Activated CD4-positive, alpha-beta T cell treated with anti-CD3 and anti-CD28 coated beads for 36 hours (primary cell): ENCODE data around the gene SLC5A10. TPM values are rescaled to one million over a fixed set of nuclear protein-coding genes. Genes with fewer than 3 reads are reported as not detected.

ENCODE experiments used
- ATAC-seq: fragments of 200-7000 bp; cut with Tn5 transposase; one replicate; pipeline ENCODE4 v1.10.0; 2021; ENCODE audit warnings: mild to moderate bottlenecking, moderate library complexity
- CTCF ChIA-PET: fragments of 350-600 bp; sonication (Branson Sonifier 250); formaldehyde crosslinking; loops from one replicate; lab custom pipeline; 2021; ENCODE audit warnings: antibody characterized with exemption; lab: Charles Lee
- POLR2A ChIA-PET: fragments of 350-600 bp; sonication (Branson Sonifier 250); formaldehyde crosslinking; loops from one replicate; lab custom pipeline; 2021; ENCODE audit warnings: antibody characterized with exemption, inconsistent platforms; lab: Charles Lee
- DNase-seq: peaks from one replicate; pipeline ENCODE4 v3.0.0-alpha.2; 2020
- H3K27ac Mint-ChIP-seq: one replicate; pipeline ENCODE4 v1.8.0; 2021; ENCODE audit warnings: mixed read lengths
- H3K27me3 Mint-ChIP-seq: one replicate; pipeline ENCODE4 v1.8.0; 2021; ENCODE audit warnings: mixed read lengths
- H3K36me3 Mint-ChIP-seq: one replicate; pipeline ENCODE4 v1.8.0; 2021; ENCODE audit warnings: low read depth, mixed read lengths
- H3K4me1 Mint-ChIP-seq: one replicate; pipeline ENCODE4 v1.8.0; 2021; ENCODE audit warnings: mixed read lengths
- H3K4me3 Mint-ChIP-seq: one replicate; pipeline ENCODE4 v1.8.0; 2021; ENCODE audit warnings: mild to moderate bottlenecking, moderate library complexity, mixed read lengths
- H3K9me3 Mint-ChIP-seq: one replicate; pipeline ENCODE4 v1.8.0; 2021; ENCODE audit warnings: low read depth, mixed read lengths
- intact Hi-C, 2 experiments: fragments of 100-400 bp; cut with DNase I in 1 of 2; cut with micrococcal nuclease in 1 of 2; formaldehyde crosslinking; loops; one replicate each; pipeline versions ENCODE4 v1.14.2 to v1.15.1; 2022 to 2024; cut with DNase I, micrococcal nuclease
- total RNA-seq, 2 experiments: library from RNA; stranded (reverse); gene quantifications; one replicate each; pipeline ENCODE4 v1.2.3, GENCODE V29; 2021

Gene SLC5A10
- total RNA-seq, 2 experiments from 2014 or later: not detected

DNA sequence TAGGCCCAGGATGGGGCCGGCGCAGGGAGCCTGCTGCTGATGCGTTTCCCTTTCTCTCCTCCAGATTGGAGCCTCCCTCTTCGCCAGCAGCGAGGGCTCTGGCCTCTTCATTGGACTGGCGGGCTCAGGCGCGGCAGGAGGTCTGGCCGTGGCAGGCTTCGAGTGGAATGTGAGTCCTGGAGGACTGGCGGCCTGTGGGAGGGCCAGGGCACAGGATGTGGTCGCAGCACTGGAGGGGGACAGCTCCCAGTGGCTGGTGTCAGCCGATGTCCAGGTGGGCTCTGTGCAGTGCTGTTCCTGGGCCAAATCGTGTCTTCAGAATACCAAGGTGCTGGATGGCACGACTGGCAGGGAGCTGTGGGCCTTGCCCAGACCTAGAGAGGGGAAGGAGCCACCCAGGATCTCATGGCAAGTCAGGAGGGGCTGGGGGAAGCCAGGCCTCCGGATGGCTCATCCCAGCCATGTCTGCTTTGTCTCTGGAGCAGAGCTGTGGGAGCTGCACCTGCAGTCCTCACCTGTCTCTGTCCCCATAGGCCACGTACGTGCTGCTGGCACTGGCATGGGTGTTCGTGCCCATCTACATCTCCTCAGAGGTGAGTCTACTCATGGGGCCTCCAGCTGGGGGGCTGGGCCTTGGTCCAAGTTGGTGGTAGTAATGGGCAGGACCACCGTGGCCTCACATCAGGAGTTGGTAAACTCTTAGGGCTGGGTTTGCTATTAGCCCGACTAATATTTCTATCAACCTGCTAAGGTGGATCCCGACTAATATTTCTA lies 7.3 kb downstream of the SLC5A10 start:
- POLR2A ChIA-PET: no interaction called here
- no peak overlapping the region for H3K4me3 Mint-ChIP-seq
- DNase-seq (no peak), ATAC-seq (no peak)
- H3K27me3 Mint-ChIP-seq: no peaks in the 10 kb centered on the region
- no peaks in the 10 kb centered on the region for H3K36me3 Mint-ChIP-seq
- H3K4me1 Mint-ChIP-seq: peaks cover 34% of the 10 kb centered on the region
- CTCF ChIA-PET: interaction anchor here (0.6 to 1.2 kb wide), 2 partner anchors 55 to 100 kb away, joined by 3 to 4 read pairs; no protein-coding TSS in a partner anchor
- intact Hi-C loops: no loop called here
- no peak overlapping the region for H3K27ac Mint-ChIP-seq
- H3K9me3 Mint-ChIP-seq: no peaks in the 10 kb centered on the region

DNA sequence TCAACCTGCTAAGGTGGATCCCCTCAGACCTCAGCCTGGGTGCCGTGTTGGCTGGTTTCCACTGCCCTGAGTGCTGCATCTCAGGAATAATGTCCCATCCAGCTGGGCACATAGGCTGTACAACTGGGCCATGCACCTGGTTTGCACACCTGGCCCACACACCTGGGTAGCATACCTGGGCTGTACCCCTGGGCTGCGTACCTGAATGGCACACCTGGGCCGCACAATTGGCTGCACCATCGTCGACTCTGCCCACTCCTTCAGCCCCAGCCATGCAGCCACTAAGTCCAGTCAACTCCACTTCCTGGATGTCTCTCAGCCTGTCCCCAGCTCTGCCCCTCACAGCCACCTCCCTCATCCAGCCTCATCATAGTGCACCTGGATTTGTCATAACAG lies 7.9 kb downstream of the SLC5A10 start:
- Mint-ChIP-seq H3K9me3 (no peaks in the 10 kb centered on the region), H3K4me3 (no peak overlapping the region), H3K27ac (no peak overlapping the region), H3K4me1 (peaks cover 31% of the 10 kb centered on the region), H3K27me3 (no peaks in the 10 kb centered on the region), H3K36me3 (no peaks in the 10 kb centered on the region)
- intact Hi-C loops: loop anchor here (5.0 kb wide), 2 partner anchors 42 to 143 kb away; partner anchors contain the start of gene FAM83G (in 1 of the 2)
- CTCF ChIA-PET: interaction anchor here (1.5 to 1.6 kb wide), 2 partner anchors 15 to 334 kb away, joined by 4 to 11 read pairs; no protein-coding TSS in a partner anchor
- POLR2A ChIA-PET: no interaction called here
- no peak for ATAC-seq
- DNase-seq: no peak

- H3K27me3 Mint-ChIP-seq: no peaks in the 10 kb centered on the region
- ChIA-PET CTCF (interaction anchor here (1.0 to 1.9 kb wide), 11 partner anchors 10 to 334 kb away, joined by 3 to 12 read pairs (median 6); partner anchors contain the start of gene FAM83G), POLR2A (no interaction called here)
- DNase-seq (no peak), ATAC-seq (no peak)
- H3K4me1 Mint-ChIP-seq: peaks cover 28% of the 10 kb centered on the region
- intact Hi-C loops: loop anchor here (5.0 kb wide), 2 partner anchors 42 to 143 kb away; partner anchors contain the start of gene FAM83G (in 1 of the 2)
- H3K27ac Mint-ChIP-seq: no peak overlapping the region
- H3K9me3 Mint-ChIP-seq: no peaks in the 10 kb centered on the region
- no peaks in the 10 kb centered on the region for H3K36me3 Mint-ChIP-seq
- no peak overlapping the region for H3K4me3 Mint-ChIP-seq
These were observed 8.3 kb downstream of the SLC5A10 start for GRCh38 chr17:18960241-18960665.

DNA sequence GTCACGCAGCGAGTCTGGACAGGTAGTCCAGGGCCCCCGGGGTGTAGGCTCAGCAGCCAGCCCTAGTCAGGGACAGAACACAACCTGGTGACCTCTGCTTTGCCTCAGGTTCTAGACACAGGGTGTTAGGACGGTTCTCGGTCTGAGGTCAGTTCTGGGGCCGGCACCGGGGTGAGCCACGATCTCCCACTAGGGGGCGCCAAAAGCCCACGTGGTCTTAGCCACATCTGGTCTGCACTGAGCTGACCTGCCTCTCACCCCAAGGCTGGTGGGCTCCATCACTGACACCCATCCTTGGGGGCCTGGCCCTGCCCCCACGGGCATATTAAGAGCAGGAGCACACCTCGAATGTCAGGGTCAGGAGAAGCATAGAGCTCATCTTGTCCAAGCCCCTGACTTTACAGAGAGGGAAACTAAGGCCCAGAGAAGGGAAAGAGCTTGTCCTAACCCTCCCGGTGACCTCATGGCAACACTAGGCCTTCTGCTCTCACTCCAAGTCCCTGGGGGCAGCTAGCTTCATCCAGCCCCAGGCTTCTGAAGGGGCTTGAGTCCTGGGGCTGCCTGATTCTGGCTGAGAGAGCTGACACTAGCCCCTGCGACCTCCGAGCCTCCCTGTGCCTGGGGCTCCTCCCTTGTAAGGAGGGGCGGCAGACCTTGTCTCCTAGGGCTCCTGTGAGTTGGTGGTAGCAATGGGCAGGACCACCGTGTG lies 9.0 kb downstream of the SLC5A10 start:
- ChIA-PET CTCF (interaction anchor here (0.6 to 2.7 kb wide), 23 partner anchors 9 to 335 kb away, joined by 3 to 15 read pairs (median 4); partner anchors contain the start of gene FAM83G), POLR2A (no interaction called here)
- peaks cover 22% of the 10 kb centered on the region for H3K4me1 Mint-ChIP-seq
- H3K4me3 Mint-ChIP-seq: no peak overlapping the region
- ATAC-seq: peak; percentile 93
- no peaks in the 10 kb centered on the region for H3K36me3 Mint-ChIP-seq
- H3K9me3 Mint-ChIP-seq: no peaks in the 10 kb centered on the region
- H3K27ac Mint-ChIP-seq: no peak overlapping the region
- peak; percentile 91 for DNase-seq
- no peaks in the 10 kb centered on the region for H3K27me3 Mint-ChIP-seq
- intact Hi-C loops: loop anchor here (5.0 kb wide), 2 partner anchors 41 to 144 kb away; partner anchors contain the start of gene FAM83G (in 1 of the 2)

GRCh38 chr17:18961634-18962493 lies 9.9 kb downstream of the SLC5A10 start:
- peaks cover 16% of the 10 kb centered on the region for H3K4me1 Mint-ChIP-seq
- no peaks in the 10 kb centered on the region for H3K27me3 Mint-ChIP-seq
- CTCF ChIA-PET: interaction anchor here (0.6 to 2.7 kb wide), 21 partner anchors 8 to 171 kb away, joined by 3 to 15 read pairs (median 4); partner anchors contain the start of gene FAM83G
- peak; percentile 34 for DNase-seq
- POLR2A ChIA-PET: interaction anchor here (1.0 kb wide), 1 partner anchor 62 kb away, joined by 3 read pairs; no protein-coding TSS in a partner anchor
- intact Hi-C loops: loop anchor here (5.0 kb wide), 2 partner anchors 40 to 145 kb away; partner anchors contain the start of gene FAM83G (in 1 of the 2)
- H3K36me3 Mint-ChIP-seq: no peaks in the 10 kb centered on the region
- H3K4me3 Mint-ChIP-seq: no peak overlapping the region
- no peak overlapping the region for H3K27ac Mint-ChIP-seq
- no peaks in the 10 kb centered on the region for H3K9me3 Mint-ChIP-seq
- ATAC-seq: no peak

DNA sequence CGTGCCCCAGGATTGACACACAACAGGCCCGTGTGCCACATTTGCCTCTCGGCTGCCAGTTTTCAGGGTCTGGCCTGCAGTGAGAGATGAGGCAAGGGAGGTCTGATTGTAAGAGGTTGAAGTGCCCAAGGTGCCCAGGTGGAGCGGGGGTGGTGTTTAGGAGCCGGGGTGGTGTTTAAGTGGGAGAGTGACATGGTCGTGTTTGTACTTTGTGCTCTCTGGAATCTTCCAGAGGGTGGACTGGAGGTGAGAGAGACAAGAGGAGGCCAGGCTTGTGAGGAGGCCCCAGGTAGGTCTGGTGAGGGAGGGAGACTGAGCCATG lies 10.5 kb downstream of the SLC5A10 start:
- Mint-ChIP-seq H3K9me3 (no peaks in the 10 kb centered on the region), H3K27me3 (no peaks in the 10 kb centered on the region), H3K4me1 (peaks cover 14% of the 10 kb centered on the region), H3K4me3 (no peak overlapping the region), H3K36me3 (no peaks in the 10 kb centered on the region), H3K27ac (no peak overlapping the region)
- intact Hi-C loops: loop anchor here (5.0 kb wide), 2 partner anchors 40 to 145 kb away; partner anchors contain the start of gene FAM83G (in 1 of the 2)
- DNase-seq: no peak
- ChIA-PET CTCF (interaction anchor here (1.2 to 2.7 kb wide), 2 partner anchors 17 to 40 kb away, joined by 3 to 15 read pairs; no protein-coding TSS in a partner anchor), POLR2A (interaction anchor here (1.0 kb wide), 1 partner anchor 61 kb away, joined by 3 read pairs; no protein-coding TSS in a partner anchor)
- ATAC-seq: no peak

GRCh38 chr17:18963126-18964017 lies 11.4 kb downstream of the SLC5A10 start:
- H3K27ac Mint-ChIP-seq: no peak overlapping the region
- H3K4me1 Mint-ChIP-seq: peaks cover 14% of the 10 kb centered on the region
- no peak overlapping the region for H3K4me3 Mint-ChIP-seq
- H3K36me3 Mint-ChIP-seq: no peaks in the 10 kb centered on the region
- ChIA-PET CTCF (interaction anchor here (2.7 kb wide), 1 partner anchor 39 kb away, joined by 15 read pairs; no protein-coding TSS in a partner anchor), POLR2A (interaction anchor here (1.0 kb wide), 1 partner anchor 61 kb away, joined by 3 read pairs; no protein-coding TSS in a partner anchor)
- no peaks in the 10 kb centered on the region for H3K27me3 Mint-ChIP-seq
- H3K9me3 Mint-ChIP-seq: no peaks in the 10 kb centered on the region
- intact Hi-C loops: loop anchor here (5.0 kb wide), 2 partner anchors 39 to 146 kb away; partner anchors contain the start of gene FAM83G (in 1 of the 2)
- ATAC-seq (no peak), DNase-seq (peak; percentile 22)

DNA sequence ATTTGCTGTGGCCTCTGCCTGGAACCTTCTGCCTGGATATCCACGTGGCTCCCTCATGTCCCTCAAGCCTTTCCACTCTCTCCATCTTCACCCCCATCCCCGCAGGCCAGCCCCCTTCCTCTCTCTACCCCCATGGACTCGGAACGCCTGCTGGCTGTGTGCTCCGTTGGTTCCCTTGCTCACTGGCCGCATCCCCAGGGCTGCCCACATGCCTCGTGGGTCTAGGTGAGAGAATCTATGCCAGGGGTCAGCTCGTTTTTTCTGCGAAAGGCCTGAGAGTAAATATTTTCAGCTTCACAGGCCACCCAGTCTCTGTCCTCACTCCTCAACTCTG lies 12.0 kb downstream of the SLC5A10 start:
- ATAC-seq: no peak
- no peak overlapping the region for H3K27ac Mint-ChIP-seq

GRCh38 chr17:18964550-18964949 lies 12.6 kb downstream of the SLC5A10 start:
- peaks cover 16% of the 10 kb centered on the region for H3K4me1 Mint-ChIP-seq
- ATAC-seq: no peak
- intact Hi-C loops: loop anchor here (5.0 kb wide), 2 partner anchors 38 to 147 kb away; partner anchors contain the start of gene FAM83G (in 1 of the 2)
- no peak for DNase-seq
- no peaks in the 10 kb centered on the region for H3K27me3 Mint-ChIP-seq
- H3K9me3 Mint-ChIP-seq: no peaks in the 10 kb centered on the region
- H3K27ac Mint-ChIP-seq: no peak overlapping the region
- ChIA-PET CTCF (no interaction called here), POLR2A (no interaction called here)
- peaks cover under 1% of the 10 kb centered on the region for H3K36me3 Mint-ChIP-seq
- H3K4me3 Mint-ChIP-seq: no peak overlapping the region

More for the DNA sequence above, 12.0 kb downstream of the SLC5A10 start:
- H3K4me1 Mint-ChIP-seq: peaks cover 14% of the 10 kb centered on the region
- H3K27me3 Mint-ChIP-seq: no peaks in the 10 kb centered on the region
- intact Hi-C loops: loop anchor here (5.0 kb wide), 2 partner anchors 38 to 147 kb away; partner anchors contain the start of gene FAM83G (in 1 of the 2)
- POLR2A ChIA-PET: no interaction called here
- H3K9me3 Mint-ChIP-seq: no peaks in the 10 kb centered on the region
- H3K4me3 Mint-ChIP-seq: no peak overlapping the region
- CTCF ChIA-PET: no interaction called here
- no peak for DNase-seq
- no peaks in the 10 kb centered on the region for H3K36me3 Mint-ChIP-seq
